IPS-15b (cell line): ENCODE results near the gene SPEG.

Source experiments
- H3K27me3 ChIP-seq: one replicate; pipeline ENCODE4 v1.6.1; 2013; ENCODE audit warnings: low read length; ENCODE audit not compliant: control insufficient read depth, insufficient read depth
- H3K36me3 ChIP-seq: one replicate; pipeline ENCODE4 v1.6.1; 2013; ENCODE audit warnings: low read length; ENCODE audit not compliant: control insufficient read depth, insufficient read depth
- H3K4me1 ChIP-seq: one replicate; pipeline ENCODE4 v1.6.1; 2013; ENCODE audit warnings: mild to moderate bottlenecking, low read length; ENCODE audit not compliant: control insufficient read depth, insufficient read depth
- H3K4me3 ChIP-seq: one replicate; pipeline ENCODE4 v1.5.1; 2013; ENCODE audit warnings: low read depth, low read length
- H3K9ac ChIP-seq: one replicate; pipeline ENCODE4 v1.6.1; 2013; ENCODE audit warnings: low read depth, mild to moderate bottlenecking, low read length
- H3K9me3 ChIP-seq: one replicate; pipeline ENCODE4 v1.6.1; 2013; ENCODE audit warnings: mild to moderate bottlenecking, low read length; ENCODE audit not compliant: control insufficient read depth, insufficient read depth

Gene SPEG

DNA sequence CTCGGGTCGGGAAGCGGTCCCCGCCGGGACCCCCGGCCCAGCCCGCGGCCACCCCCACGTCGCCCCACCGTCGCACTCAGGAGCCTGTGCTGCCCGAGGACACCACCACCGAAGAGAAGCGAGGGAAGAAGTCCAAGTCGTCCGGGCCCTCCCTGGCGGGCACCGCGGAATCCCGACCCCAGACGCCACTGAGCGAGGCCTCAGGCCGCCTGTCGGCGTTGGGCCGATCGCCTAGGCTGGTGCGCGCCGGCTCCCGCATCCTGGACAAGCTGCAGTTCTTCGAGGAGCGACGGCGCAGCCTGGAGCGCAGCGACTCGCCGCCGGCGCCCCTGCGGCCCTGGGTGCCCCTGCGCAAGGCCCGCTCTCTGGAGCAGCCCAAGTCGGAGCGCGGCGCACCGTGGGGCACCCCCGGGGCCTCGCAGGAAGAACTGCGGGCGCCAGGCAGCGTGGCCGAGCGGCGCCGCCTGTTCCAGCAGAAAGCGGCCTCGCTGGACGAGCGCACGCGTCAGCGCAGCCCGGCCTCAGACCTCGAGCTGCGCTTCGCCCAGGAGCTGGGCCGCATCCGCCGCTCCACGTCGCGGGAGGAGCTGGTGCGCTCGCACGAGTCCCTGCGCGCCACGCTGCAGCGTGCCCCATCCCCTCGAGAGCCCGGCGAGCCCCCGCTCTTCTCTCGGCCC is 13.6 kb downstream of the SPEG start:
- Histone ChIP-seq H3K27me3 (peaks cover 8% of the 10 kb centered on the region), H3K9ac (no peak overlapping the region), H3K4me3 (peak overlapping the region; percentile 22), H3K9me3 (no peaks in the 10 kb centered on the region), H3K4me1 (peaks cover 6% of the 10 kb centered on the region), H3K36me3 (no peaks in the 10 kb centered on the region)

DNA sequence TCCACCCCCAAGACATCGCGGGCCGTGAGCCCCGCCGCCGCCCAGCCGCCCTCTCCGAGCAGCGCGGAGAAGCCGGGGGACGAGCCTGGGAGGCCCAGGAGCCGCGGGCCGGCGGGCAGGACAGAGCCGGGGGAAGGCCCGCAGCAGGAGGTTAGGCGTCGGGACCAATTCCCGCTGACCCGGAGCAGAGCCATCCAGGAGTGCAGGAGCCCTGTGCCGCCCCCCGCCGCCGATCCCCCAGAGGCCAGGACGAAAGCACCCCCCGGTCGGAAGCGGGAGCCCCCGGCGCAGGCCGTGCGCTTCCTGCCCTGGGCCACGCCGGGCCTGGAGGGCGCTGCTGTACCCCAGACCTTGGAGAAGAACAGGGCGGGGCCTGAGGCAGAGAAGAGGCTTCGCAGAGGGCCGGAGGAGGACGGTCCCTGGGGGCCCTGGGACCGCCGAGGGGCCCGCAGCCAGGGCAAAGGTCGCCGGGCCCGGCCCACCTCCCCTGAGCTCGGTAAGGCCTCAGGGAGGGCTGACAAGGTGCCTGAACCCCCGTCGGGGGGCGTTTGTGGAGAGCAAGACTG is 14.2 kb downstream of the SPEG start:
- Histone ChIP-seq H3K4me3 (peak overlapping the region; percentile 22), H3K9ac (no peak overlapping the region), H3K36me3 (no peaks in the 10 kb centered on the region), H3K9me3 (no peaks in the 10 kb centered on the region), H3K27me3 (peaks cover 4% of the 10 kb centered on the region), H3K4me1 (peaks cover 6% of the 10 kb centered on the region)

DNA sequence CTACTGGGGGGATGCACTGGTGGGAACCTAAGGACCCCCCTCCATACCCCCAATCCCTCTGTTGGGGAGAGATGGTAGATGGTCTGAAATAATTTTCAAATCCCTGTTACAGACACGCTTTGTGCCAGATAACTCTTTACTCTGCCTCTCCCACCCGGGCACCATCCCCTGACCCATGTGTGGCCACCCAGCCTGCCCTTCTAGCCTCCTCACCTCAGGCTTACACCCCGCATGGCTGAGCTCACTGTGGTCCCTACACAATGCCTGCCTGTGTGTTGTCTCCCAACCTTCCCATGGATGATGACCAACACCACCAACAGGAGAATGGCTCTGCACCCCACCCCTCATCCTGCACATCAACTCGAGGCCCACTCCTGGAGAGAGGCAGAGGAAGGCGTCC is 15.0 kb downstream of the SPEG start:
- Histone ChIP-seq H3K9ac (no peak overlapping the region), H3K4me3 (no peak overlapping the region), H3K36me3 (no peaks in the 10 kb centered on the region), H3K4me1 (peaks cover 6% of the 10 kb centered on the region), H3K9me3 (no peaks in the 10 kb centered on the region), H3K27me3 (peaks cover 4% of the 10 kb centered on the region)

DNA sequence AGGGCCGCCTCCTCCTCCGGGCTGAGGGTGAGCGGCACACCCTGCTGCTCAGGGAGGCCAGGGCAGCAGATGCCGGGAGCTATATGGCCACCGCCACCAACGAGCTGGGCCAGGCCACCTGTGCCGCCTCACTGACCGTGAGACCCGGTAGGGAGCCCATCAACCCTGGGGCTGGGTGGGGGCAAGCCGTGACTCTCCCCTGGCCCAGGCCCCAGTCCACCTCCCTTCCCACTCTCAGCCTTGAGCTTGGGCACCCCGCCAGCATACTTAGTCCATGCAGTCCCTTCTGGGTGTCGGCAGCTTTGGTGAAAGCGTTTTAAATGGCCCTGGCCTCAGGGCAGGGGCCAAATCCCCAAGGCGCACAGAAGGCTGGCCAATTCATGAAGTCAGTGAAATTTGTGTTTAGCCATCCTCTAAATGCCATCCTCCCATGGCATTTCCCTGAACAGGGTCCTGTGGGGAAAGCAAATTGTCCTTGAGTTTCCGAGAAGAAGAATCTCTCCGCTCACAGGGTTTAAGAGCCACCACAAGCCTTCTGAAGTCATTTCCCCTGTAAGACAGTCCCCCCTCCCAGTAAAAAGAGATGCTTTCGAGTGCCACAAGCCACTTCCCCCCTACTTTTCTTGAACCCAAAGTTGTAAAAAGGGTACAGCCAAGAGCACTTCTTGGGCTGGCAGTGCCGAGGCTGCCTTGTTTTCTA is 17.2 kb downstream of the SPEG start:
- Histone ChIP-seq H3K4me1 (no peaks in the 10 kb centered on the region), H3K36me3 (peaks cover 3% of the 10 kb centered on the region), H3K9me3 (no peaks in the 10 kb centered on the region), H3K9ac (no peak overlapping the region), H3K4me3 (no peak overlapping the region), H3K27me3 (peaks cover 4% of the 10 kb centered on the region)

DNA sequence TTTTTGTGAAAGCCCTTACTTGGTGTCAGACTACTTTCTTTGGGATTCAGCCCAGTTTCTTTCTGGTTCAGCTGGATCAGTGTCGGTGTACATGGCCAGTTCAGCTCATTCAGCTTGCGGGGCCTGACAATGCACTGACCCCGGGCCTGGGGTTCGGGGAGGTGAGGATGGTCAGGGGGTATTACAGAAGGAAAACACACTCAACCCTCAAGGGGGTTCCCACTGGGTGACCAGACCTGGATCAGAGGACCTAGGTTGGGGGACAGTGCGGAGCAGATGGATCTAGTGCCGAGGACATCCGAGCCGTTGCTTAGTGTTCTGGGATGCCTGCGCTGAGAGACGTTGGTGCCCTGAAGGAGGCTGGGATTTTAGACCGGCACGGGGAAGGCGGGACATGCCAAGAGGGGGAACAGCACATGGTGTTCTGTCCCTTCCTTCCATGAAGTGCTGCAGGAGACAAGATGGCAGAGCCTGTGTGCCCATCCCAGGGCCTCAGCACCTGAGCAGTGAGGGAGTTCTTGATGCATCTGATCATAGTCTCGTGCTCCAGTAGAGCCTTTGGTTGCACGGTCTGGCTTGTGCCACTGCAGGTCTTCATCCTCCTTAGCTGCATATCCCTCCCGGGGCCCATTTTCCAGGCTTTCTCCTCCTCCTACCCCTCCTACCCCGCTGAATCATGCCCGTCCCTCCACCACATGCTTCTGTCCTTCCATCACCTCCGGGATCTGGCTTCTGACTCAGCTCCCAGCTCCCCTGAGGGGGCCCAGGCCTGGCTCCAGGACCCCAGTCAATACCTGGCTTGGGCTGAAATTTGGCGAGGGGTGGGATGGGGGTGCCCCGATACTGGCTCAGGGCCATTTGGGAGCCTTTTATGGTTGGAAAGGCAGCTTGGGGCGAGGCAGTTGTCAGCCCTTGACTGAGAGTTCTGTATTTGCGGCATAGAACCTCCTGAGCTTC is 18.0 kb downstream of the SPEG start:
- Histone ChIP-seq H3K4me3 (no peak overlapping the region), H3K4me1 (no peaks in the 10 kb centered on the region), H3K27me3 (no peaks in the 10 kb centered on the region)

DNA sequence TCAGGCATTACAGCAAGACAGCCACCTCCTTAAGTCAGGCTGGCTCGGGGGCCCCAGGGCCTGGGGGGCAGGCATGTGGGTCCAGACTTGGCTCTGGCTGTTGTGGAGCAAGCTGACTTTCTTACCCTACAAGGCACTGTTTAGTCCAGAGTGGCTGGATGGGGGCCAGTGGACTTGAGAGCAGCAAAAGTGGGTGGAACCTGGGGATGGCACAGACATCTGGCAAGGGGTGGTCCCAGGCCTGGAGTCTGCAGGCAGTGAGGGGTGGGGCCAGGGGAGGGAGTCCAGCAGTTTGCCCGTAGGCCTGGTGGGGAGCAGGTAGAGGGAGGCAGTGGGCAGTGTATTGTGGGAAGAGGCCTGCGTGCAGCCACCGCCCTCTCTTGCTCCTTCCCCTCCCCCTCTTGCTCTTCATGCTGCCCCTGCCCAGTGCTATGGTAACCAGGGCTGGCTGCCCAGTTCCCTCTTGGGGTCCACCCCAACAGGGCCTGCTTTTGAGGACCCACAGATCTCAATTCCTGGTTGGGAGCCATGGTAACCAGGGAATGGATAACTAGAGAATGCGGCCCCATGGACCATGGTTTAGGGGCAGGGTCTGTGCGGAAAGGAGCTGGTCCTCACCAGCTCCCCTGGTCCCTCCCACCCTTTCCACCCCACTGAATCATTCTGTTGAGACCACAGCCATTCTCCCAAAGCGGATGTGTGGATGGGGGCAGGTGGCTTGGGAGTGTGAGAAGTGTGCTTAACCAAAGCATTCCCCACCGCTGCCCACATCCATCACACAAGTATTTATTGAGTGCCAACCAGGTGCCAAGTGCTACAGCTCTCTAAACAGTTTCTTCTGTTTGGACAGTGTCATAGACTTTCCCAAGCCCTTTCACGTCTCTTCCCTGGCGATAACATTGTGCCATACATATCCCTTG is 19.3 kb downstream of the SPEG start:
- Histone ChIP-seq H3K36me3 (peaks cover 3% of the 10 kb centered on the region), H3K27me3 (no peaks in the 10 kb centered on the region), H3K4me1 (no peaks in the 10 kb centered on the region), H3K9me3 (no peaks in the 10 kb centered on the region), H3K9ac (no peak overlapping the region), H3K4me3 (no peak overlapping the region)

More for the DNA sequence above, 18.0 kb downstream of the SPEG start:
- Histone ChIP-seq H3K36me3 (peaks cover 3% of the 10 kb centered on the region), H3K9ac (no peak overlapping the region), H3K9me3 (no peaks in the 10 kb centered on the region)

DNA sequence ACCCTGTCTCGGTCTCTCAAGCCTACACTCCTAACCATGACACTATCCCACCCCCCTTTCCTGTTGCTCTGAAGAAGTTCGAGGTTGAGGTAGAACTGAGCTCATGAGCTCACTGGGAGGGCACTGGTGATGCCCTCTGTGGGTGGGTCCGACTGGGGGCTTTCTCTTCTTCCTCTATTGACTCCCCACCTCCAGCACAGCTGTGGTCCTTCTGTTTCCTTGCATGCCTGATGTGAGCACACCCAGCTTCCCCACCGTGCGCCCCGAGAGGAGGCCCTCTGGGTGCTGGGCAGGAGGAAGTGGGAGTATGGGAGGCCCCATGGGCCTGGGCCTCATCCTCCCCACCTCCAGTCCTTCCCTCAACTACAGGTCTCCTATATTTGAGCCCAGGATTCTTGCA is 20.9 kb downstream of the SPEG start:
- no peak overlapping the region for H3K4me3 ChIP-seq
- H3K9ac ChIP-seq = no peak overlapping the region
- no peaks in the 10 kb centered on the region for H3K27me3 ChIP-seq
- H3K36me3 ChIP-seq = peaks cover 3% of the 10 kb centered on the region
- H3K9me3 ChIP-seq = no peaks in the 10 kb centered on the region
- peaks cover 4% of the 10 kb centered on the region for H3K4me1 ChIP-seq

DNA sequence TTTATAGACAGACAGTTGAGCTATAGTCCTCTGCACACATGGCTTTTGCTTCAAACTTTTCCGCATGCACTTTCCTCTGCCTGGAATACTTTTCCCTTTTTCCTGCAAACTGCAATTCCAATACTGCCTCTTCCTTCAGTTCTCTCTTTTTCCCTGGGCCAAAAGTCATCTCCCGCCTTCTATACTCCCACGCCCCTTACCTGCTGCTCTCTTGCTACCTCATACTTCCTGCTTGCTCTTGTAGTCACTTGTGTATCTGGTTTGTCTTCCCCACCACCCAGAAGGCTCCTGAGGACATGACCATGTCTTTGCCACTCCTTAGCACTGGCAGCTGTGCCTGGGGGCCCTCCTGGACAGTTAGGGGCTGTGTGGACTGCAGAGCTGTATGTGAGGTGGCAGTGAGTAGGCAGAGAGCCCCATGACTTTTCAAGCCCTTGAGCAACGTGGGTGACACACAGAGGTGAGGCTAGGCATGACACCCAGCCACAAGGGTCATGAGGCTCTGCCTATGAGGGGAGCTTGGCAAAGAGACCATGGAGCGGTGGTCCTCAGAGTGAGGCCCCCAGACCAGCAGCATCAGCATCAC is 23.2 kb downstream of the SPEG start:
- Histone ChIP-seq H3K9me3 (no peaks in the 10 kb centered on the region), H3K36me3 (peaks cover 6% of the 10 kb centered on the region), H3K9ac (no peak overlapping the region), H3K27me3 (no peaks in the 10 kb centered on the region), H3K4me1 (peaks cover 8% of the 10 kb centered on the region), H3K4me3 (no peak overlapping the region)

DNA sequence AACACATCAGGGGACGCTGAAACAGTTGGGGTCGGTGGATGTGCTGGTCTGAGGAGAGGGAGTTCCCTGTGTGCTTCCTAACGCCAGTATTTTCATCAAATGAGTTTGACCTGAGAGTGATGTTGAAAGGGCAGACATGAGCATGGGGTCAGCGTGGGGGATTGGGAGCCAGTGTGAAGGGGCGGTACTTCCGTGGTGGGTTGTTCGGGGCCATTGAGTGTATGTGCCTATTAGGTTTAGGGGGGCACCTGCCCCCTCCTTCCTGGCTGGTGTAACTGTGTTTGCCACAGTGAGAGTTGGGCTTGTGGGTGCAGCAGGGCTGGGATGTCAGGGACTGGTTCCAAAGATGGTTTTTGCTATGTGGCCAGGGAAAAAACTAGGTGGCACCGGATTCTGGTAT is 24.4 kb downstream of the SPEG start:
- H3K9me3 ChIP-seq = no peaks in the 10 kb centered on the region
- H3K4me1 ChIP-seq = peaks cover 8% of the 10 kb centered on the region
- no peaks in the 10 kb centered on the region for H3K27me3 ChIP-seq
- H3K36me3 ChIP-seq = peaks cover 6% of the 10 kb centered on the region
- no peak overlapping the region for H3K4me3 ChIP-seq
- no peak overlapping the region for H3K9ac ChIP-seq

DNA sequence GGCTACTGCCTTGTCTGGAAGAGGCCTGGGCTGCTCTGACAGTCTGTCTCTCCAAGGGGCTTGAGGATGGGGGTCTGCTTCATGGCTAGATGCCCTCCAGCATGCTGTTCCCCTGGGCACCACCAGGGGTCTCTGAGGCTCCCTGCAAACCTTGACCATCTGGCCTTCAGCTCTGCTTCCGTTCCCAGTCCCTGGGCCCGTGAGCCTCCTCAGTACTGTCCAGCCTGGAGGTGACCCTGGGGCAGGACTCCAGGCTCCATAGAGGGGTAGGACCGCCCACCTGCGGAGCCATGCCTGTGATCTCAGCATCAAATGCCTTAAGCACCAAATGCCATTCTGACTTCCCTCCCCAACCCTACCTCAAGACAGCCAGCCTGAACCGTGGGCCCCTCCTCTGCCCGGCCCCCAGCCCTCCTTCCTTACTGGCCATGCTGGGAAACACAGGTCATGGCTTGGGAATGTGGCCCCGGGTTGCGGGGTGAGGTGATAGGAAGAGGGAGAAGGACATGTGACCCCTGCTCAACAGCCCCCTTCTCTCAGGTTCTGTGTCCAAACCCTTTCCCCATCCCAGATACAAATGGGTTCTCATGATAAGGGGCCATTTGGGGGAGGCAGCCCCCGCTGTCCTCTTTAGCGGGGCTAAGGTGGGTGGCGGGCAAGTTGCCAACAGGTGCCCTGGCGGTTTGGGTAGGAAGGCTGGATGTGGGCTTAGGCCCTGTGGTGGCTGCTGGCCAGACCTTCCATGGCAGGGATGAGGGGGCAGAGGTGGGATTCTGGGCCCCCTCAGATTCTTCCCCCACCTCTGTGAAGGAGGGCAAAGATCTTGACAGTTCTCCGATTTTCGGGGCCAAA is 25.0 kb downstream of the SPEG start:
- no peaks in the 10 kb centered on the region for H3K9me3 ChIP-seq
- H3K27me3 ChIP-seq = no peaks in the 10 kb centered on the region
- peaks cover 8% of the 10 kb centered on the region for H3K4me1 ChIP-seq
- H3K36me3 ChIP-seq = peaks cover 6% of the 10 kb centered on the region
- H3K4me3 ChIP-seq = peak overlapping the region; percentile 22
- no peak overlapping the region for H3K9ac ChIP-seq
